GM12874 (cell line): ENCODE data around the gene NUTF2.
A peak's percentile ranks its signal among the peaks of the same experiment; 100 is the strongest.

Experiments used
- CTCF ChIP-seq: IDR thresholded peaks from 2 replicates; pipeline ENCODE4 v1.5.1; 2011; ENCODE audit warnings: low read depth, mild to moderate bottlenecking, control low read depth, low read length, moderate library complexity; ENCODE audit not compliant: insufficient read depth

NUTF2 gene

GRCh38 chr16:67879462-67879861 lies 32.7 kb downstream of the NUTF2 start:
- TF ChIP-seq CTCF: no peak

- no peak for TF ChIP-seq CTCF
Measured at GRCh38 chr16:67879936-67880335, 33.2 kb downstream of the NUTF2 start.

- TF ChIP-seq CTCF: no peak
Measured at GRCh38 chr16:67880584-67880983, 33.9 kb downstream of the NUTF2 start.

GRCh38 chr16:67881621-67882161 lies 35.0 kb downstream of the NUTF2 start:
- TF ChIP-seq CTCF: no peak

- no peak for TF ChIP-seq CTCF
Measured at GRCh38 chr16:67882374-67883145, 35.8 kb downstream of the NUTF2 start.

- TF ChIP-seq CTCF: no peak
Measured at GRCh38 chr16:67883146-67883871, 36.6 kb downstream of the NUTF2 start.

GRCh38 chr16:67883872-67884261 lies 37.1 kb downstream of the NUTF2 start:
- TF ChIP-seq CTCF: peak; percentile 88
